A673 (cell line): ENCODE measurements around the gene ANKRD13B.

Experiments
- CTCF ChIP-seq: fragments of 300-800, 200-600 bp; sonication (generic); conservative IDR thresholded peaks from 2 replicates; pipeline ENCODE4 v1.5.1; 2017; ENCODE audit warnings: low read depth, mild to moderate bottlenecking, antibody characterized with exemption, low read length, moderate library complexity, mixed read lengths
- EZH2 ChIP-seq: fragments of 200-600 bp; sonication (generic); IDR thresholded peaks from 2 replicates; pipeline ENCODE4 v1.6.1; 2017; ENCODE audit warnings: borderline replicate concordance, low read depth, mild to moderate bottlenecking, mixed read lengths, antibody characterized with exemption, low read length; ENCODE audit not compliant: poor library complexity, severe bottlenecking

GRCh38 chr17:29555840-29556239, 37.1 kb upstream of the ANKRD13B start:
- TF ChIP-seq EZH2 (no peak), CTCF (no peak)
